Measurements from ENCODE around the gene AMER2. TPM values are rescaled to one million over a fixed set of nuclear protein-coding genes. Genes with fewer than 3 reads are reported as not detected.

Gene AMER2
- total and polyA plus RNA-seq, 2 donors (not counting 1 experiment from before 2014, with no cell fraction given) = not detected

- H3K27me3 Mint-ChIP-seq = peaks cover 79% of the 10 kb centered on the region
- intact Hi-C loops (cut with micrococcal nuclease) = no loop called here
- ATAC-seq (ENCODE audit: low read depth) = no peak
- Histone ChIP-seq H4K20me1 (ENCODE audit: control insufficient read depth, insufficient read depth, low read length, poor library complexity, severe bottlenecking) (no peaks in the 10 kb centered on the region), H3K27me3 (replicated peaks in 1 of 4; ENCODE audit: control extremely low read depth in 1 of 4, control insufficient read depth in 3 of 4, insufficient read depth in 4 of 4, low read length in 3 of 4) (peaks cover 0 to 44% (median 20%) of the 10 kb centered on the region in 4 experiments), H3K27ac (ENCODE audit: low read length in 2 of 2) (no peak overlapping the region), H3K4me1 (ENCODE audit: control insufficient read depth in 2 of 2, insufficient read depth in 2 of 2, low read length in 2 of 2) (peaks cover 14 to 19% of the 10 kb centered on the region in 2 donors), H3K9me3 (ENCODE audit: control extremely low read depth in 1 of 3, control insufficient read depth in 2 of 3, insufficient read depth in 1 of 3, low read length in 2 of 3) (peaks cover 0 to 12% (median 0%) of the 10 kb centered on the region in 3 donors), H3K4me3 (ENCODE audit: control extremely low read depth in 1 of 5, extremely low read depth in 1 of 5, insufficient read depth in 1 of 5, low read depth in 2 of 5, low read length in 4 of 5) (no peak overlapping the region), H3K79me2 (ENCODE audit: control insufficient read depth, insufficient read depth, low read length) (no peaks in the 10 kb centered on the region), H3K9ac (ENCODE audit: low read length) (no peak overlapping the region), H3K4me2 (replicated peaks; ENCODE audit: low read depth, low read length, poor library complexity, severe bottlenecking) (no peak overlapping the region), H3K36me3 (replicated peaks in 1 of 2; ENCODE audit: control extremely low read depth in 1 of 2, control insufficient read depth in 1 of 2, extremely low read depth in 1 of 2, insufficient read depth in 2 of 2, low read length in 1 of 2) (no peaks in the 10 kb centered on the region), H2AFZ (ENCODE audit: insufficient read depth, low read depth, low read length, poor library complexity, severe bottlenecking) (no peak overlapping the region)
- ChIA-PET POLR2A (no interaction called here), CTCF (no interaction called here)
- TF ChIP-seq CTCF (IDR thresholded peaks at IDR 0.05) (no peak), EZH2 (IDR thresholded peaks at IDR 0.05; ENCODE audit: borderline replicate concordance, insufficient read depth, low read depth, low read length, poor library complexity, severe bottlenecking) (no peak)
- WGBS (ENCODE audit: insufficient coverage) = 100% methylated on average over 2 of the region's 3 CpGs
- peaks cover 6% of the 10 kb centered on the region for H3K9me3 Mint-ChIP-seq (ENCODE audit: insufficient read depth)
- no peak overlapping the region for H3K27ac Mint-ChIP-seq
- no peak overlapping the region for H3K4me3 Mint-ChIP-seq
- DNase-seq = no peak
- peaks cover 28% of the 10 kb centered on the region for H3K4me1 Mint-ChIP-seq
Measured at GRCh38 chr13:25175431-25175830, 3.3 kb upstream of the AMER2 start.

- H3K4me3 Mint-ChIP-seq = no peak overlapping the region
- no peak overlapping the region for H3K4me2 ChIP-seq (replicated peaks; ENCODE audit: low read depth, low read length, poor library complexity, severe bottlenecking)
- peaks cover 25% of the 10 kb centered on the region for H3K4me1 Mint-ChIP-seq
- ChIA-PET CTCF (no interaction called here), POLR2A (no interaction called here)
- no peak overlapping the region for H2AFZ ChIP-seq (ENCODE audit: insufficient read depth, low read depth, low read length, poor library complexity, severe bottlenecking)
- H3K79me2 ChIP-seq (ENCODE audit: control insufficient read depth, insufficient read depth, low read length) = no peaks in the 10 kb centered on the region
- H4K20me1 ChIP-seq (ENCODE audit: control insufficient read depth, insufficient read depth, low read length, poor library complexity, severe bottlenecking) = no peaks in the 10 kb centered on the region
- ATAC-seq (ENCODE audit: low read depth) (no peak), DNase-seq (no peak)
- H3K9me3 Mint-ChIP-seq (ENCODE audit: insufficient read depth) = peaks cover 6% of the 10 kb centered on the region
- no peak overlapping the region for H3K27ac Mint-ChIP-seq
- H3K27ac ChIP-seq (ENCODE audit: low read length in 2 of 2) = no peak overlapping the region
- intact Hi-C loops (cut with micrococcal nuclease) = no loop called here
- WGBS (ENCODE audit: insufficient coverage) = 89% methylated on average over 9 of the region's 9 CpGs
- H3K4me1 ChIP-seq (ENCODE audit: control insufficient read depth in 2 of 2, insufficient read depth in 2 of 2, low read length in 2 of 2) = peaks cover 11 to 18% of the 10 kb centered on the region in 2 donors
- H3K4me3 ChIP-seq (ENCODE audit: control extremely low read depth in 1 of 5, extremely low read depth in 1 of 5, insufficient read depth in 1 of 5, low read depth in 2 of 5, low read length in 4 of 5) = no peak overlapping the region
- TF ChIP-seq EZH2 (IDR thresholded peaks at IDR 0.05; ENCODE audit: borderline replicate concordance, insufficient read depth, low read depth, low read length, poor library complexity, severe bottlenecking) (no peak), CTCF (IDR thresholded peaks at IDR 0.05) (no peak)
- peaks cover 0 to 44% (median 22%) of the 10 kb centered on the region in 4 experiments for H3K27me3 ChIP-seq (replicated peaks in 1 of 4; ENCODE audit: control extremely low read depth in 1 of 4, control insufficient read depth in 3 of 4, insufficient read depth in 4 of 4, low read length in 3 of 4)
- peaks cover 0 to 13% (median 0%) of the 10 kb centered on the region in 3 donors for H3K9me3 ChIP-seq (ENCODE audit: control extremely low read depth in 1 of 3, control insufficient read depth in 2 of 3, insufficient read depth in 1 of 3, low read length in 2 of 3)
- no peak overlapping the region for H3K9ac ChIP-seq (ENCODE audit: low read length)
- no peaks in the 10 kb centered on the region for H3K36me3 ChIP-seq (replicated peaks in 1 of 2; ENCODE audit: control extremely low read depth in 1 of 2, control insufficient read depth in 1 of 2, extremely low read depth in 1 of 2, insufficient read depth in 2 of 2, low read length in 1 of 2)
- peaks cover 80% of the 10 kb centered on the region for H3K27me3 Mint-ChIP-seq
Measured at GRCh38 chr13:25175026-25175425, 2.9 kb upstream of the AMER2 start.

Data from B cell (primary cell).